ENCODE measurements around the gene PRM2.

- no peak for TF ChIP-seq CTCF (conservative IDR thresholded peaks at IDR 0.05)
- TF ChIP-seq ZFX (IDR thresholded peaks at IDR 0.05) = no peak
These were observed 26.0 kb downstream of the PRM2 start for GRCh38 chr16:11250091-11250785.
